ENCODE measurements around the gene SYTL3.
"Not testable (repeated sequence)": the region's sequence is repeated elsewhere in the genome, so short reads cannot be mapped to it uniquely, and the experiment has no call there.

Gene SYTL3

DNA sequence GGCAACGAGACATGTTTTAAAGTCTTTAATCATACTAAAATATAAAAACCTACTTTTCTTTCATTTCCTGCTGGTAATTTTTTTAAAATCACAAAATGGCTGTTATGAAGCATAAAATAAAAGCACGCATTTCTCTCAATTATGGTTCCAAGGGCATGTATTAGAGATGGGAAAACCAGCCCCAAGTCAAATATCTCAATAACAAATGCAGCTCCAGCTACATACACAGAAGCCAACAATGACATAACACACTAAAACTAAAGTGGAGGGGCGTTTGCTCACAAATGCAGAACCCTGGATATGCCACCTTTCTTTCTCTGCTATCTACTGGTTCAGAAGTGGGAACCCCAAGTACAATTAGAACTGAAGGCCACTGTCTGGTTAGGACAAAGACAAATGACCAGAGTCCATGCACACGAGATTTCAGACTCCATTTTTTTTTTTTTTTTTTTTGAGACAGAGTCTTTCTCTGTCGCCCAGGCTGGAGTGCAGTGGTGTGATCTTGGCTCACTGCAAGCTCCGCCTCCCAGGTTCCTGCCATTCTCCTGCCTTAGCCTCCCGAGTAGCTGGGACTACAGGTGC, 141.5 kb downstream of the SYTL3 start:
- no peak for DNase-seq (ENCODE audit: low read depth)
- no peak overlapping the region for H3K4me3 ChIP-seq (ENCODE audit: low read depth, low read length)
- TF ChIP-seq, protein P1, sequence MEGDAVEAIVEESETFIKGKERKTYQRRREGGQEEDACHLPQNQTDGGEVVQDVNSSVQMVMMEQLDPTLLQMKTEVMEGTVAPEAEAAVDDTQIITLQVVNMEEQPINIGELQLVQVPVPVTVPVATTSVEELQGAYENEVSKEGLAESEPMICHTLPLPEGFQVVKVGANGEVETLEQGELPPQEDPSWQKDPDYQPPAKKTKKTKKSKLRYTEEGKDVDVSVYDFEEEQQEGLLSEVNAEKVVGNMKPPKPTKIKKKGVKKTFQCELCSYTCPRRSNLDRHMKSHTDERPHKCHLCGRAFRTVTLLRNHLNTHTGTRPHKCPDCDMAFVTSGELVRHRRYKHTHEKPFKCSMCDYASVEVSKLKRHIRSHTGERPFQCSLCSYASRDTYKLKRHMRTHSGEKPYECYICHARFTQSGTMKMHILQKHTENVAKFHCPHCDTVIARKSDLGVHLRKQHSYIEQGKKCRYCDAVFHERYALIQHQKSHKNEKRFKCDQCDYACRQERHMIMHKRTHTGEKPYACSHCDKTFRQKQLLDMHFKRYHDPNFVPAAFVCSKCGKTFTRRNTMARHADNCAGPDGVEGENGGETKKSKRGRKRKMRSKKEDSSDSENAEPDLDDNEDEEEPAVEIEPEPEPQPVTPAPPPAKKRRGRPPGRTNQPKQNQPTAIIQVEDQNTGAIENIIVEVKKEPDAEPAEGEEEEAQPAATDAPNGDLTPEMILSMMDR (IDR thresholded peaks at IDR 0.05; ENCODE audit: low read depth, low read length, missing control alignments), result no peak

GRCh38 chr6:158792505-158792904, 142.7 kb downstream of the SYTL3 start:
- DNase-seq (ENCODE audit: low read depth); H3K4me3 ChIP-seq (ENCODE audit: low read depth, low read length): not testable (repeated sequence)

GRCh38 chr6:158793432-158793831, 143.6 kb downstream of the SYTL3 start:
- TF ChIP-seq, protein P1 (IDR thresholded peaks at IDR 0.05; ENCODE audit: low read depth, low read length, missing control alignments), result peak; percentile 69
- no peak overlapping the region for H3K4me3 ChIP-seq (ENCODE audit: low read depth, low read length)
- no peak for DNase-seq (ENCODE audit: low read depth)

GRCh38 chr6:158795516-158795915, 145.7 kb downstream of the SYTL3 start:
- no peak for DNase-seq (ENCODE audit: low read depth)
- TF ChIP-seq, protein P1 (IDR thresholded peaks at IDR 0.05; ENCODE audit: low read depth, low read length, missing control alignments), result no peak
- no peak overlapping the region for H3K4me3 ChIP-seq (ENCODE audit: low read depth, low read length)

- H3K4me3 ChIP-seq (ENCODE audit: low read depth, low read length), result no peak overlapping the region
- DNase-seq (ENCODE audit: low read depth), result no peak
- TF ChIP-seq, protein P1 (IDR thresholded peaks at IDR 0.05; ENCODE audit: low read depth, low read length, missing control alignments), result no peak
Observed at GRCh38 chr6:158796353-158796752, 146.5 kb downstream of the SYTL3 start.

- TF ChIP-seq, protein P1 (IDR thresholded peaks at IDR 0.05; ENCODE audit: low read depth, low read length, missing control alignments), result no peak
- no peak overlapping the region for H3K4me3 ChIP-seq (ENCODE audit: low read depth, low read length)
- DNase-seq (ENCODE audit: low read depth), result no peak
Observed at GRCh38 chr6:158797331-158798310, 147.8 kb downstream of the SYTL3 start.

DNA sequence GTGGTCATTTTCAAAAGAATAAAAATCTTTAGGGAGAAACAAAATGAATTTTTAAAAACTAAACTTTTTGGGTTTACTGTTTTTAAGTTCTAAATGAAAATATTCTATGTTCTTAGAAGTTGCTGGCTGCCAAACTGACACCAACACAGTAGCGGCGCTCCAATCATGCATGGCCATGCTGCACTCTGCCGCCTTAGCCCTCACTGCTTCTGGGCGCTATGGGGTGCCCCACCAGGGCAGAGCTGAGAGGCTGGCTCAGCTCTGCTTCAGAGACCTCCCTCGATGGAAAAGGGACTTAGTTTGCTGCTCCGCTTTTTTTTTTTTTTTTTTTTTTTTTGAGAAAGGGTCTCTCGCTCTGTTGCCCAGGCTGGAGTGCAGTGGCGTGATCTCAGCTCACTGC, 148.5 kb downstream of the SYTL3 start:
- H3K4me3 ChIP-seq (ENCODE audit: low read depth, low read length), result no peak overlapping the region
- TF ChIP-seq, protein P1 (IDR thresholded peaks at IDR 0.05; ENCODE audit: low read depth, low read length, missing control alignments), result no peak
- no peak for DNase-seq (ENCODE audit: low read depth)
